Transverse colon (tissue), 4 donors: ENCODE data around the gene SHISA5.

Experiments
- CTCF ChIP-seq, 5 experiments: fragments of 200-600 bp in 3 of 5; fragments of 450-650 bp in 2 of 5; sonication (generic) in 3 of 5; IDR thresholded peaks; 1 replicate in 2 of 5; 2 replicates in 3 of 5; pipeline ENCODE4 v1.5.1; 2016 to 2017; ENCODE audit warnings: antibody characterized with exemption in 5 of 5, inconsistent platforms in 3 of 5, mild to moderate bottlenecking in 2 of 5, moderate library complexity in 1 of 5
- POLR2A ChIP-seq: fragments of 450-650 bp; IDR thresholded peaks from one replicate; pipeline ENCODE4 v1.6.1; 2016; ENCODE audit warnings: antibody characterized with exemption, mild to moderate bottlenecking, moderate library complexity
- POLR2AphosphoS5 ChIP-seq, 3 donors: sonication (generic); formaldehyde crosslinking; IDR thresholded peaks; one replicate each; pipeline ENCODE4 v1.6.1; 2016; ENCODE audit warnings: antibody characterized with exemption in 3 of 3

GRCh38 chr3:48516571-48516970, 12.6 kb upstream of the SHISA5 start:
- TF ChIP-seq CTCF (IDR thresholded peaks at IDR 0.05): no peak
- TF ChIP-seq POLR2A: no peak
- TF ChIP-seq POLR2AphosphoS5 (IDR thresholded peaks at IDR 0.05): no peak
